Pancreas (tissue), 10 donors: ENCODE measurements around the gene FMNL1. TPM values are rescaled to one million over a fixed set of nuclear protein-coding genes. Genes with fewer than 3 reads are reported as not detected.
A peak's percentile ranks its signal among the peaks of the same experiment; 100 is the strongest.
"Not testable (repeated sequence)": the region's sequence is repeated elsewhere in the genome, so short reads cannot be mapped to it uniquely, and the experiment has no call there.

ENCODE experiments used
- ATAC-seq, 4 donors: fragments of 200-7000 bp; cut with Tn5 transposase; one replicate each; pipeline versions ENCODE4 v1.8.0 to v1.9.1; 2020; ENCODE audit warnings: mild to moderate bottlenecking in 4 of 4, moderate library complexity in 4 of 4
- DNase-seq, 6 donors: peaks; one replicate each; pipeline ENCODE4 v3.0.0-alpha.2; 2020
- FAIRE-seq: peaks from 2 replicates; lab custom pipeline; 2012; peaks lifted over from hg19 to GRCh38; lab: Jason Lieb, UNC
- H3K27ac ChIP-seq, 4 donors: fragments of 200-600 bp; sonication (generic); 1 replicate in 3 of 4; 2 replicates in 1 of 4; pipeline versions ENCODE4 v1.5.0 to v1.8.0; 2020
- H3K27me3 ChIP-seq, 4 donors: fragments of 200-600 bp; one replicate each; pipeline ENCODE4 v1.8.0; 2021
- H3K36me3 ChIP-seq, 3 donors: fragments of 200-600 bp; sonication (generic) in 1 of 3; one replicate each; pipeline versions ENCODE4 v1.5.0 to v1.8.0; 2020 to 2021
- H3K4me1 ChIP-seq, 3 donors: fragments of 200-600 bp; one replicate each; pipeline ENCODE4 v1.8.0; 2021
- H3K4me3 ChIP-seq, 4 donors: fragments of 200-600 bp; sonication (generic) in 2 of 4; one replicate each; pipeline versions ENCODE4 v1.5.0 to v1.8.0; 2020 to 2021
- H3K9me3 ChIP-seq, 4 donors: fragments of 200-600 bp; one replicate each; pipeline ENCODE4 v1.8.0; 2021
- WGBS, 2 donors: extraction: QIAGEN DNeasy Blood & Tissue Kit; methylation state at CpG; one replicate each; pipeline ENCODE4 v1.1.7; 2013; 5-methylcytosine and 5-hydroxymethylcytosine counted together
- intact Hi-C, 3 donors: fragments of 100-400 bp; cut with DNase I; formaldehyde crosslinking; loops; one replicate each; pipeline versions ENCODE4 v1.11.1 to v1.14.2; 2022
- polyA plus RNA-seq, 2 donors: library from polyadenylated mRNA; stranded (reverse); fragments of 200-250 nt; gene quantifications; one replicate each; pipeline ENCODE4 v1.2.3, GENCODE V29; 2013
- total RNA-seq, 6 donors: library from RNA; stranded (reverse); fragmentation: NEBNext Ultra II Directional in 4 of 6; extraction: Animal tissue kit (Norgen Biotek cat#: 25700) in 4 of 6; gene quantifications; one replicate each; pipeline versions ENCODE4 v1.2.1 to v1.2.4, GENCODE V29; 2021 to 2023
- TF ChIP-seq, protein P1 (sequence below), 4 donors: fragments of 200-600 bp; sonication (generic) in 3 of 4; IDR thresholded peaks; one replicate each; pipeline versions ENCODE4 v1.5.0 to v1.8.0; 2021; ENCODE audit warnings: antibody characterized with exemption in 4 of 4
- donor health status: healthy with polysubstance abuse.
- donor health status: DM: no; HTN: no; CAD: no; lungs with moderate emphysema.
- donor health status: DM: no; HTN: no; CAD: no.
- donor health status: control.
- donor health status: control.
- donor health status: Bipolar disorder and iron deficiency.
- donor health status: DM: yes; HTN: yes; CAD: no.
- donor health status: DM: no; HTN: no; CAD: no.
- donor health status: DM: no; HTN: no; CAD: no.
- donor health status: DM: yes; HTN: yes; CAD: no.

Gene FMNL1
- total and polyA plus RNA-seq, 8 donors = 1.9 to 22.1 (median 5.4) TPM

DNA sequence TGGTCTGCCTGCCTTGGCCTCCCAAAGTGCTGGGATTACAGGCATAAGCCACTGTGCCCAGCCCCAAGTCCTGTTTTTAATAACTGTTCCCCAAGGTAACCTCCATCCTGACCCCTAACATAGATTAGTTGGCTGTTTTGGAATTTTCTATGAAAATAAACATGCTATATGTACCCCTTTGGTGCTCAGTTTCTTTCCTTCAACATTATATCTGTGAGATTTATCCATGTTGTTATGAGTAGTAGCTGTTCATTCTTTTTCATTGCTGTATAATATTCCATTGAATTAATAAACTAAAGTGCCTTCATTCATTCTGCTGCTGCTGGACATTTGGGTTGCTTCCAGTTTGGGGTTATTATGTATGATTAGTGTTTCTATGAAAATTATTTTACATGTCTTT is 26.3 kb upstream of the FMNL1 start:
- no peak for FAIRE-seq

DNA sequence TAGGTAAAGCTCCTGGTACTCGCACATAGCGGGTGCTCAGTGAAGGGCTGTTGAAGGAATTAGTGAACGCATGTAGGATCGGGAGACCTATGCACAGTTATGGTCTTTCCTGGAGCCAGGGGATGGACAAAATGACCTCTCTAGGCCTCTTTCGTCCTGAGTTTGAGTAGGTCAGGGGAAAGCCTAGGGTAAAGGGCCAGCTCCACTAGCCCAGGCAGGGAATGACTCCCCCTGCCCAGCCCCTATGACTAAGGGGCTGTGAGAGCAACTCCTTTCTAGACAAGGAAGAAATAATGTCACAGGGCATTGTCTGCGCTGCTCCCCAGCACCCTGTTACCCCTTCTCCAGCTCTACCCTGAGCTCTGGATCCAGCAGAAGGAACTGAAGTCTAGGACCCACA is 24.6 kb upstream of the FMNL1 start:
- H3K36me3 ChIP-seq = no peaks in the 10 kb centered on the region

More for the DNA sequence above, 26.3 kb upstream of the FMNL1 start:
- H3K27me3 ChIP-seq = no peaks in the 10 kb centered on the region
- H3K4me1 ChIP-seq = no peaks in the 10 kb centered on the region
- H3K36me3 ChIP-seq = no peaks in the 10 kb centered on the region
- TF ChIP-seq, protein P1, sequence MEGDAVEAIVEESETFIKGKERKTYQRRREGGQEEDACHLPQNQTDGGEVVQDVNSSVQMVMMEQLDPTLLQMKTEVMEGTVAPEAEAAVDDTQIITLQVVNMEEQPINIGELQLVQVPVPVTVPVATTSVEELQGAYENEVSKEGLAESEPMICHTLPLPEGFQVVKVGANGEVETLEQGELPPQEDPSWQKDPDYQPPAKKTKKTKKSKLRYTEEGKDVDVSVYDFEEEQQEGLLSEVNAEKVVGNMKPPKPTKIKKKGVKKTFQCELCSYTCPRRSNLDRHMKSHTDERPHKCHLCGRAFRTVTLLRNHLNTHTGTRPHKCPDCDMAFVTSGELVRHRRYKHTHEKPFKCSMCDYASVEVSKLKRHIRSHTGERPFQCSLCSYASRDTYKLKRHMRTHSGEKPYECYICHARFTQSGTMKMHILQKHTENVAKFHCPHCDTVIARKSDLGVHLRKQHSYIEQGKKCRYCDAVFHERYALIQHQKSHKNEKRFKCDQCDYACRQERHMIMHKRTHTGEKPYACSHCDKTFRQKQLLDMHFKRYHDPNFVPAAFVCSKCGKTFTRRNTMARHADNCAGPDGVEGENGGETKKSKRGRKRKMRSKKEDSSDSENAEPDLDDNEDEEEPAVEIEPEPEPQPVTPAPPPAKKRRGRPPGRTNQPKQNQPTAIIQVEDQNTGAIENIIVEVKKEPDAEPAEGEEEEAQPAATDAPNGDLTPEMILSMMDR (IDR thresholded peaks at IDR 0.05) = no peak
- no peaks in the 10 kb centered on the region for H3K9me3 ChIP-seq
- no peak overlapping the region for H3K4me3 ChIP-seq
- intact Hi-C loops = loop anchor here in 2 of 3 donors (5.0 kb wide), 1 partner anchor 58 kb away; the partner anchor contains the start of gene ACBD4 (in 2 of the 2)
- no peak overlapping the region for H3K27ac ChIP-seq
- DNase-seq (no peak), ATAC-seq (no peak)

DNA sequence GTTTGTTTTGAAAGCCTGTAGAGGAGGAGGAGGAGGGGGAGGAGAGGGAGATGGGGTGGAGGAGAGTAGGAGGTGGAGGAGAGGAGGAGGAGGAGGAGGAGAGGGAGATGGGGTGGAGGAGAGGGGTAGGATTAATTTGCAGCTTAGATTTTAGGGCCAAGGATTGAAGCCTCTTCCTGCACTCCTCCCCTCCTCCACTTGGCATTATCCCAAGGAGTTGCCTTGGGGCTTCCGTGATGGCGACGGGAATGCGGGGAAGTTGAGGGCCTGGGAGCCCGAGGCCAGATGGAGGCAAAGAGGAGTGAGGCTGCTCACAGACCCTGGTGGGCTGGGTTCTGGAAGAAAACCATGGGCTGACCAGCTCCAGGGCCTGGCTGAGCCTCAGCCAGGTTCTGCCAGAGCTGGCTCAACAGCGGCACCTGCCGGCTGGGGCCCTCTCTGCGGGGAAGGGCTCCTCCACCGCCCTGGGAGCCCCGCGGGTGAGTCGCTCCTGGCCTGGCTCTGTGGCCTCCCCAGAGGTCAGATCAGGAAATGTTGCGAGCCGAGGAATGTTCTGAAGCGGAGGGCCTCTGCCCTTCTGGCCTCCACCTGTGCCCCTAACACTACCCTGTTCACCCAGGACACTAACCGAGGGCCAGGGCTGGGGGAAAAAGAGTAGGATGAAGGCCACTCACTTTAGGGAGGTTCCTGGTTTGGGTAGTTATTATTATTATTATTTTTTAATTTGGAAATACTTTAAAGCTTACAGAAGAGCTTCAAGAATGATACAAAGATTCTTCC is 23.9 kb upstream of the FMNL1 start:
- 0 to 1% methylated on average over 15 to 16 of the region's 16 CpGs for WGBS, 2 donors
- H3K4me3 ChIP-seq = no peak overlapping the region
- TF ChIP-seq, protein P1 (IDR thresholded peaks at IDR 0.05) = peak; percentile 97 to 100 (median 98)
- intact Hi-C loops = loop anchor here in 2 of 3 donors (5.0 kb wide), 1 partner anchor 60 kb away; the partner anchor contains the start of gene ACBD4 (in 2 of the 2)
- H3K4me1 ChIP-seq = no peaks in the 10 kb centered on the region
- DNase-seq (peak; percentile 90 to 100 (median 96)), FAIRE-seq (no peak), ATAC-seq (peak; percentile 99 to 100 (median 100))
- no peaks in the 10 kb centered on the region for H3K27me3 ChIP-seq
- H3K36me3 ChIP-seq = no peaks in the 10 kb centered on the region
- peak overlapping the region in 3 of 4 donors; percentile 1 to 58 (median 33) for H3K27ac ChIP-seq
- H3K9me3 ChIP-seq = no peaks in the 10 kb centered on the region

More for the DNA sequence above, 24.6 kb upstream of the FMNL1 start:
- TF ChIP-seq, protein P1 (IDR thresholded peaks at IDR 0.05) = no peak
- H3K27me3 ChIP-seq = no peaks in the 10 kb centered on the region
- H3K4me3 ChIP-seq = no peak overlapping the region
- FAIRE-seq = no peak
- DNase-seq = no peak
- ATAC-seq = no peak
- no peaks in the 10 kb centered on the region for H3K4me1 ChIP-seq
- H3K9me3 ChIP-seq = no peaks in the 10 kb centered on the region
- intact Hi-C loops = loop anchor here in 2 of 3 donors (5.0 kb wide), 1 partner anchor 60 kb away; the partner anchor contains the start of gene ACBD4 (in 2 of the 2)
- 54 to 78% methylated on average over 6 of the region's 6 CpGs for WGBS, 2 donors
- H3K27ac ChIP-seq = no peak overlapping the region

DNA sequence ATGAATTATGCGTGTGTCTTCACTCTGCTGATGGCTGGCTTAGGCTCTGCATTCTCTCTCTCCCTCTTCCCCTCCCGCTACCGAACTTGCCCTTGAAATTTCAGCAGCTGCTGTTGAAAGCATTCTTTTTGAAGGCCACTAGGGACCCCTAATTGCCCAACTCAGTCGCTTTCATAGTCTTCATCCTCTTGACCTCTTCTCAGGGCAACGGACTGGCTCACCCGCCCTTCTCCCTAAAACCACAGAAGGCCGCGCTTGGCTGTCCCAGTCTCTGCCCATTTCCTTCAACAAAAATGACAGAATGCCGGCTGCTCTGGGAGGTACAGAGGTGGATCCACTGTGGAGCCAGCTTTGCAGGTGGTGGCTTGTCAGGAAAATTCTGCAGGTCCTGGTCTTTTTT is 21.0 kb upstream of the FMNL1 start:
- peak in 1 of 4 donors; percentile 15 for ATAC-seq
- no peak overlapping the region for H3K4me3 ChIP-seq
- H3K36me3 ChIP-seq = no peaks in the 10 kb centered on the region
- no peaks in the 10 kb centered on the region for H3K27me3 ChIP-seq
- DNase-seq = no peak
- intact Hi-C loops = no loop called here
- 81 to 82% methylated on average over 9 of the region's 9 CpGs for WGBS, 2 donors
- FAIRE-seq = no peak
- no peaks in the 10 kb centered on the region for H3K9me3 ChIP-seq
- no peaks in the 10 kb centered on the region for H3K4me1 ChIP-seq
- TF ChIP-seq, protein P1 (IDR thresholded peaks at IDR 0.05) = no peak
- no peak overlapping the region for H3K27ac ChIP-seq

DNA sequence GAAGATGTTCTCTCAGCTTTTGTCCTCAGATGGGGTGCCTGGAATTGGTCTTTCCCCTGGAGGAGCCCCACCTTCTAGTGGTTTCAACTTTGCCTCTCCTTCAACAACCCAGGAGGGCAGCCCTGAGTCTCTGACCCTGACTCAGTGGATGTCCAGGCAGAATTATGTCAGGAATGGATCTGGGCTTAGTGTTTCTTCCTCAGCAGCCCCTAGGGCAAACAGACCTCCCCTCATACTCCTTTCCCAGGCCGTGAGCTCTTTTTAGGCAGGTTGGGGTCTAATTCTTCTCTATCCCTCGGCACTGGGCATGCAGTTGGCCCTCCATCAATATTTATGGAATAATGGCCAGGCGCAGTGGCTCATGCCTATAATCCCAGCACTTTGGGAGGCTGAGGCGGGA is 20.2 kb upstream of the FMNL1 start:
- intact Hi-C loops = no loop called here
- Histone ChIP-seq H3K4me1 (no peaks in the 10 kb centered on the region), H3K9me3 (no peaks in the 10 kb centered on the region), H3K27ac (no peak overlapping the region), H3K27me3 (no peaks in the 10 kb centered on the region), H3K4me3 (no peak overlapping the region), H3K36me3 (no peaks in the 10 kb centered on the region)
- WGBS, 2 donors = 89 to 97% methylated on average over 4 of the region's 4 CpGs
- TF ChIP-seq, protein P1 (IDR thresholded peaks at IDR 0.05) = no peak
- DNase-seq (no peak), FAIRE-seq (no peak), ATAC-seq (no peak)

DNA sequence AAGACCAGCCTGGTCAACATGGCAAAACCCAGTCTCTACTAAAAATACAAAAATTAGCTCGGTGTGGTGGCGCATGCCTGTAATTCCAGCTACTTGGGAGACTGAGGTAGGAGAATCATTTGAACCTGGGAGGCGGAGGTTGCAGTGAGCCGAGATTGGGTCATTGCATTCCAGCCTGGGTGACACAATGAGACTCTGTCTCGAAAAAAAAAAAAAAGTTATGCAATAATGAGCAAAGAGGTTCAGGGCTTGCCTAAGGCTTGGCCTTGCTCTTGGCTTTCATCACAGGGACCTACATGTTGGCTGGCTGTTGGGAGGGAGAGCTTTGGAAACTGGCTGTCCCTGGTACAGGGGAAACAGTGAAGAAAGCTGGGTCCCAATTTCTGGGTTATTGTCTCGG is 19.8 kb upstream of the FMNL1 start:
- DNase-seq = peak in 1 of 6 donors; percentile 3

More for the DNA sequence above, 19.8 kb upstream of the FMNL1 start:
- H3K4me3 ChIP-seq, intact Hi-C loops, H3K36me3 ChIP-seq, H3K4me1 ChIP-seq, H3K27me3 ChIP-seq, FAIRE-seq, H3K27ac ChIP-seq, H3K9me3 ChIP-seq: not testable (repeated sequence)
- peak in 1 of 4 donors; percentile 22 for ATAC-seq
- 69 to 80% methylated on average over 6 of the region's 6 CpGs for whole genome bisulfite sequencing, 2 donors
